22Rv1 (cell line): Measurements from ENCODE around the gene SRR.

ENCODE experiments used
- ZFX ChIP-seq: fragments of 450-650 bp; IDR thresholded peaks from 2 replicates; pipeline ENCODE4 v1.6.1; 2017; ENCODE audit warnings: antibody characterized with exemption, borderline replicate concordance
- TF ChIP-seq, protein P1 (sequence below): fragments of 450-650 bp; IDR thresholded peaks from 2 replicates; pipeline ENCODE4 v1.5.1; 2017; ENCODE audit warnings: mild to moderate bottlenecking

DNA sequence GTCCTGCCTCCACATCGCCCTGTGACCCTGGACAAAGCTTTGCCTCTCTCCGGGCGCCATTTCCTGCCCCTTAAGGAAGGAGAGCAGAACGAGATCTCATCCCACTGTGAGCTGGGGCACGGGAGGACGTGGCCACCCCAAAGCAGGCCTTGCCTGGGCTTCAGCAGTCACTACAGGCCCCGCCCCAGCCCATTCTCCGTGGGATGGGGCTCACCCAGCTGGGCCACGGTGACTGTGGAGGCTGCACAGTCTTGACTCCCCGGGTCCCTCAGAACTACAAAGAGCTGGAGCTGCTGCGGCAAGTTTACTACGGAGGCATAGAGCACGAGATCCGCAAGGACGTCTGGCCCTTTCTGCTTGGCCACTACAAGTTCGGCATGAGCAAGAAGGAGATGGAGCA lies 68.9 kb downstream of the SRR start:
- TF ChIP-seq, protein P1, sequence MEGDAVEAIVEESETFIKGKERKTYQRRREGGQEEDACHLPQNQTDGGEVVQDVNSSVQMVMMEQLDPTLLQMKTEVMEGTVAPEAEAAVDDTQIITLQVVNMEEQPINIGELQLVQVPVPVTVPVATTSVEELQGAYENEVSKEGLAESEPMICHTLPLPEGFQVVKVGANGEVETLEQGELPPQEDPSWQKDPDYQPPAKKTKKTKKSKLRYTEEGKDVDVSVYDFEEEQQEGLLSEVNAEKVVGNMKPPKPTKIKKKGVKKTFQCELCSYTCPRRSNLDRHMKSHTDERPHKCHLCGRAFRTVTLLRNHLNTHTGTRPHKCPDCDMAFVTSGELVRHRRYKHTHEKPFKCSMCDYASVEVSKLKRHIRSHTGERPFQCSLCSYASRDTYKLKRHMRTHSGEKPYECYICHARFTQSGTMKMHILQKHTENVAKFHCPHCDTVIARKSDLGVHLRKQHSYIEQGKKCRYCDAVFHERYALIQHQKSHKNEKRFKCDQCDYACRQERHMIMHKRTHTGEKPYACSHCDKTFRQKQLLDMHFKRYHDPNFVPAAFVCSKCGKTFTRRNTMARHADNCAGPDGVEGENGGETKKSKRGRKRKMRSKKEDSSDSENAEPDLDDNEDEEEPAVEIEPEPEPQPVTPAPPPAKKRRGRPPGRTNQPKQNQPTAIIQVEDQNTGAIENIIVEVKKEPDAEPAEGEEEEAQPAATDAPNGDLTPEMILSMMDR = no peak
- no peak for TF ChIP-seq ZFX
